GM12878 (cell line): ENCODE measurements around the gene CFP. TPM values are rescaled to one million over a fixed set of nuclear protein-coding genes. Genes with fewer than 3 reads are reported as not detected.

Source experiments
- ATAC-seq: fragments of 200-7000 bp; cut with Tn5 transposase; 3 replicates; pipeline ENCODE4 v1.9.1; 2020; ENCODE audit warnings: mild to moderate bottlenecking, moderate library complexity
- BruUV-seq: library from RNA; stranded (reverse); fragments of 400-500 nt; replicated peaks from 2 replicates; lab custom pipeline; 2021; lab: Mats Ljungman, UMichigan
- CTCF ChIA-PET: fragments of 300-600 bp; sonication (Branson Sonifier 250); formaldehyde crosslinking; extraction: SDS; loops from one replicate; lab custom pipeline; 2021; ENCODE audit warnings: inconsistent platforms; lab: Yijun Ruan, JAX
- POLR2A ChIA-PET: fragments of 350-600 bp; formaldehyde crosslinking; extraction: SDS; loops from one replicate; lab custom pipeline; 2021; ENCODE audit warnings: inconsistent platforms; lab: Charles Lee
- RAD21 ChIA-PET: fragments of 300-600 bp; sonication (Branson Sonifier 250); formaldehyde crosslinking; loops from one replicate; lab custom pipeline; 2023; ENCODE audit warnings: antibody characterized with exemption; ENCODE audit not compliant: unreplicated experiment; lab: Charles Lee
- SMC1A ChIA-PET: fragments of 300-600 bp; sonication (Branson Sonifier 250); formaldehyde crosslinking; loops from one replicate; lab custom pipeline; 2023; ENCODE audit not compliant: unreplicated experiment, uncharacterized antibody; lab: Charles Lee
- DNase-seq: peaks from one replicate; pipeline ENCODE4 v3.0.0-alpha.2; 2011; ENCODE audit warnings: low read depth, low spot score
- FAIRE-seq: peaks from 3 replicates; lab custom pipeline; 2011; peaks lifted over from hg19 to GRCh38; lab: Jason Lieb, UNC
- H2AFZ ChIP-seq: 2 replicates; pipeline ENCODE4 v1.6.0; 2011; ENCODE audit warnings: low read depth, low read length, control low read depth; ENCODE audit not compliant: control insufficient read depth
- H3K27ac ChIP-seq: 2 replicates; pipeline ENCODE4 v1.5.1; 2011; ENCODE audit warnings: control low read depth; ENCODE audit not compliant: control insufficient read depth, insufficient read depth
- H3K27me3 ChIP-seq, 2 experiments: replicated peaks in 1 of 2; 2 replicates each; pipeline versions ENCODE4 v1.6.0 to v1.6.1; 2011; ENCODE audit warnings: low read length in 1 of 2; ENCODE audit not compliant: control insufficient read depth in 2 of 2, insufficient read depth in 2 of 2
- H3K36me3 ChIP-seq, 2 experiments: 2 replicates each; pipeline ENCODE4 v1.5.1; 2011; ENCODE audit warnings: low read length in 1 of 2; ENCODE audit not compliant: control insufficient read depth in 2 of 2, insufficient read depth in 2 of 2
- H3K4me1 ChIP-seq: 2 replicates; pipeline ENCODE4 v1.6.1; 2011; ENCODE audit warnings: mild to moderate bottlenecking, low read length, moderate library complexity, mixed read lengths; ENCODE audit not compliant: control insufficient read depth, insufficient read depth
- H3K4me2 ChIP-seq: 2 replicates; pipeline ENCODE4 v1.6.0; 2011; ENCODE audit warnings: control low read depth; ENCODE audit not compliant: control insufficient read depth, insufficient read depth
- H3K4me3 ChIP-seq: fragments of 200-600 bp; sonication (generic); 2 replicates; pipeline ENCODE4 v1.5.1; 2016
- H3K79me2 ChIP-seq: 2 replicates; pipeline ENCODE4 v1.6.0; 2011; ENCODE audit warnings: low read length; ENCODE audit not compliant: control insufficient read depth, insufficient read depth
- H3K9ac ChIP-seq: 2 replicates; pipeline ENCODE4 v1.8.0; 2011; ENCODE audit warnings: low read length, control low read depth, mixed read lengths; ENCODE audit not compliant: control insufficient read depth, insufficient read depth
- H3K9me3 ChIP-seq: replicated peaks from 3 replicates; pipeline ENCODE4 v1.5.1; 2011; ENCODE audit warnings: mild to moderate bottlenecking, low read length; ENCODE audit not compliant: control insufficient read depth, insufficient read depth
- H4K20me1 ChIP-seq: 2 replicates; pipeline ENCODE4 v1.6.0; 2011; ENCODE audit not compliant: control insufficient read depth, insufficient read depth
- ATF7 ChIP-seq: fragments of 450-650 bp; IDR thresholded peaks from 2 replicates; pipeline ENCODE4 v1.6.1; 2016; ENCODE audit warnings: low read depth, mild to moderate bottlenecking
- CREB1 ChIP-seq: IDR thresholded peaks from 2 replicates; pipeline ENCODE4 v1.6.1; 2012; ENCODE audit warnings: low read depth, mild to moderate bottlenecking, inconsistent platforms
- FOS ChIP-seq: IDR thresholded peaks from 3 replicates; pipeline ENCODE4 v1.6.1; 2011; ENCODE audit warnings: borderline replicate concordance; ENCODE audit not compliant: insufficient read length; ENCODE audit errors: extremely low read depth
- HCFC1 ChIP-seq: fragments of 150-350 bp; IDR thresholded peaks from 2 replicates; pipeline ENCODE4 v1.6.1; 2014; ENCODE audit warnings: low read length
- NRF1 ChIP-seq: conservative IDR thresholded peaks from 2 replicates; pipeline ENCODE4 v1.6.1; 2011; ENCODE audit warnings: mild to moderate bottlenecking, low read depth, low read length, improper control_type of control experiment
- POLR2A ChIP-seq: IDR thresholded peaks from 2 replicates; pipeline ENCODE4 v1.6.1; 2011; ENCODE audit warnings: low read depth, mild to moderate bottlenecking, low read length
- TARDBP ChIP-seq: IDR thresholded peaks from 2 replicates; pipeline ENCODE4 v1.6.1; 2016; ENCODE audit warnings: borderline replicate concordance
- ZBED1 ChIP-seq: IDR thresholded peaks from 2 replicates; pipeline ENCODE4 v1.6.1; 2016; ENCODE audit warnings: borderline replicate concordance
- ZSCAN29 ChIP-seq: fragments of 450-650 bp; IDR thresholded peaks from 2 replicates; pipeline ENCODE4 v1.6.1; 2017; ENCODE audit warnings: mild to moderate bottlenecking, moderate library complexity
- WGBS: methylation state at CpG from one replicate; pipeline ENCODE4 v1.1.6; 2016; ENCODE audit warnings: low lambda C conversion rate; ENCODE audit not compliant: insufficient replicate concordance, insufficient coverage; ENCODE audit errors: missing lambda C conversion rate; 5-methylcytosine and 5-hydroxymethylcytosine counted together
- in situ Hi-C: fragments of 300-500 bp; cut with MboI; formaldehyde crosslinking; loops from 9 replicates; pipeline ENCODE4 v1.14.3; 2018; ENCODE audit warnings: mixed read lengths
- intact Hi-C: fragments of 100-400 bp; cut with micrococcal nuclease; formaldehyde crosslinking; loops from one replicate; pipeline ENCODE4 v1.14.2; 2022; ENCODE audit not compliant: unreplicated experiment
- polyA plus RNA-seq, 11 experiments: library from polyadenylated mRNA; depleted of rRNA in 4 of 11; unstranded in 6 of 11; stranded (reverse) in 5 of 11; fragments of >200 nt; fragmentation: Nextera tagmentation in 4 of 11; fragmentation: Illumina TruSeq in 1 of 11; extraction: Ambion mirVana in 4 of 11; extraction: Trizol in 1 of 11; gene quantifications; 1 replicate in 1 of 11; 2 replicates in 10 of 11; pipeline versions ENCODE4 v1.2.1 to v1.2.3, GENCODE V29; 2011 to 2016; ENCODE audit warnings: inconsistent platforms in 2 of 11, missing spikeins in 2 of 11, low read depth in 1 of 11
- total RNA-seq, 4 experiments: library from RNA; depleted of rRNA in 3 of 4; stranded (reverse); fragments of >200 nt in 3 of 4; fragmentation: Illumina TruSeq in 1 of 4; extraction: Trizol in 1 of 4; gene quantifications; 2 replicates each; pipeline versions ENCODE4 v1.2.1 to v1.2.3, GENCODE V29; 2013 to 2021
- TF ChIP-seq, protein P1 (sequence below): fragments of 450-650 bp; IDR thresholded peaks from 2 replicates; pipeline ENCODE4 v1.6.1; 2017; ENCODE audit warnings: borderline replicate concordance
- TF ChIP-seq, protein P2 (sequence below): IDR thresholded peaks from 2 replicates; pipeline ENCODE4 v1.6.1; 2011; ENCODE audit warnings: low read depth, mild to moderate bottlenecking, low read length, moderate library complexity, borderline replicate concordance; ENCODE audit errors: extremely low read depth

The CFP gene
- total and polyA plus RNA-seq, 10 of the 15 experiments (the other 5 are each of a cell fraction or from before 2014, with no cell fraction given), result 0.72 to 10.1 (median 2.8) TPM

DNA sequence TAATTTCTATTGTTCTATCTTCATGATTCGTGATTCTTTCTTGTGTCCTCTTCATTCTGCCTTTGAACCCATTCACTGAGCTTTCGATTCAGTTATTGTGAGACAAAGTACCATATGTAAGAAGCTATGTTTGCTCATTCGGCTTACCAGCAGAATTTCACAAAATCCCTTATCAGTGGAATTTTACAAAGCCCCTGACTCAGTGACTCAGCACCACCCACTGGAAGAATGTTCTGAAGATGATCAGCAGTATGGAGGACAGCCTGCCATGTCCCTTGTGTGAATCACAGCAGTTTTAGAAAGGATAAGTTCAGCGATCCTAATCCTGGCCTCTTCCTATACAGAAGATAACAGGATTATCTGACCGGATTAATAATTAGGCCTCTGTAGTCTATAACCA lies 35.0 kb upstream of the CFP start:
- POLR2A ChIA-PET, result no interaction called here
- in situ Hi-C loops (no loop called here), intact Hi-C loops (no loop called here)
- Histone ChIP-seq H3K79me2 (no peaks in the 10 kb centered on the region), H3K9me3 (no peaks in the 10 kb centered on the region), H3K36me3 (no peaks in the 10 kb centered on the region), H3K9ac (no peak overlapping the region), H3K4me3 (no peak overlapping the region), H3K27ac (no peak overlapping the region), H3K27me3 (no peaks in the 10 kb centered on the region), H2AFZ (no peak overlapping the region), H3K4me1 (no peaks in the 10 kb centered on the region), H4K20me1 (no peaks in the 10 kb centered on the region), H3K4me2 (no peak overlapping the region)
- ATAC-seq, result no peak
- RAD21 ChIA-PET, result interaction anchor here (1.4 kb wide), 1 partner anchor 14 kb away, joined by 3 read pairs; the partner anchor contains the start of gene ELK1
- TF ChIP-seq ZSCAN29 (no peak), ATF7 (no peak), NRF1 (no peak), TARDBP (no peak)
- TF ChIP-seq, protein P1, sequence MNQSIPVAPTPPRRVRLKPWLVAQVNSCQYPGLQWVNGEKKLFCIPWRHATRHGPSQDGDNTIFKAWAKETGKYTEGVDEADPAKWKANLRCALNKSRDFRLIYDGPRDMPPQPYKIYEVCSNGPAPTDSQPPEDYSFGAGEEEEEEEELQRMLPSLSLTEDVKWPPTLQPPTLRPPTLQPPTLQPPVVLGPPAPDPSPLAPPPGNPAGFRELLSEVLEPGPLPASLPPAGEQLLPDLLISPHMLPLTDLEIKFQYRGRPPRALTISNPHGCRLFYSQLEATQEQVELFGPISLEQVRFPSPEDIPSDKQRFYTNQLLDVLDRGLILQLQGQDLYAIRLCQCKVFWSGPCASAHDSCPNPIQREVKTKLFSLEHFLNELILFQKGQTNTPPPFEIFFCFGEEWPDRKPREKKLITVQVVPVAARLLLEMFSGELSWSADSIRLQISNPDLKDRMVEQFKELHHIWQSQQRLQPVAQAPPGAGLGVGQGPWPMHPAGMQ, result no peak
- no TSS peak for BruUV-seq
- DNase-seq, result no peak
- SMC1A ChIA-PET, result no interaction called here
- FAIRE-seq, result no peak
- CTCF ChIA-PET, result no interaction called here
- WGBS, result 65% methylated on average over 5 of the region's 5 CpGs

DNA sequence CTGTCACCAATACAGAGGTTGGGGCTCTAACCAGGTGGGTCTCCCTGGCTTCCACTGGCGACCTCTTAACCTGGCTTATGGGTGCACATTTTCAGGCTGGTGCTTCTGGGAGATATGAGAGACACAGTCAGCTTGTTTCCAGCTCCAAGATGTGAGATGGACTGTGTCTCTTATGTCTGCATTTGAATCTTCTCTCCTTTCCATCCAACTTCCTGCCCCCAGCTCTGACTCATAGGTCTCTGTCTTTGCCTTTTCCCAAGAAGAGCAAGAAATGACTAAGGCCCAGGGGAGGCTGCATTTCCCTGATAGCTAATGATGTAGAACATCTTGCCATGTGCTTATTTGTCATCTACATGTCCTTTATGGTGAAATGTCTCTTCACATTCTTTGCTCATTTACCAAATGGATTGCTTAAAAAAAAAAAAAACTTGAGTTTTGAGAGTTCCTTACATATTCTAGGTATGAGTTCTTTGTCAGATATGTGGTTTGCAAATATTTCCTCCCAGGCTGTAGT lies 32.5 kb upstream of the CFP start:
- 53% methylated on average over 1 of the region's 1 CpG for WGBS

More for the DNA sequence above, 32.5 kb upstream of the CFP start:
- ATAC-seq, result no peak
- intact Hi-C loops, result no loop called here
- H3K4me2 ChIP-seq, result no peak overlapping the region
- no peaks in the 10 kb centered on the region for H3K36me3 ChIP-seq
- no peaks in the 10 kb centered on the region for H3K4me1 ChIP-seq
- no peak for FAIRE-seq
- SMC1A ChIA-PET, result no interaction called here
- H4K20me1 ChIP-seq, result no peaks in the 10 kb centered on the region
- POLR2A ChIA-PET, result no interaction called here
- CTCF ChIA-PET, result no interaction called here
- RAD21 ChIA-PET, result no interaction called here
- no peak overlapping the region for H3K4me3 ChIP-seq
- DNase-seq, result no peak
- in situ Hi-C loops, result no loop called here
- BruUV-seq, result no TSS peak
- TF ChIP-seq, protein P2, sequence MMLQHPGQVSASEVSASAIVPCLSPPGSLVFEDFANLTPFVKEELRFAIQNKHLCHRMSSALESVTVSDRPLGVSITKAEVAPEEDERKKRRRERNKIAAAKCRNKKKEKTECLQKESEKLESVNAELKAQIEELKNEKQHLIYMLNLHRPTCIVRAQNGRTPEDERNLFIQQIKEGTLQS, result no peak
- TF ChIP-seq CREB1, result no peak
- no peak for TF ChIP-seq HCFC1
- no peak for TF ChIP-seq POLR2A
- TF ChIP-seq FOS, result no peak
- TF ChIP-seq ZBED1, result no peak
- no peak overlapping the region for H3K27ac ChIP-seq
- H2AFZ ChIP-seq, result no peak overlapping the region
- H3K79me2 ChIP-seq, result peaks cover 11% of the 10 kb centered on the region
- H3K27me3 ChIP-seq, result no peaks in the 10 kb centered on the region
- H3K9ac ChIP-seq, result no peak overlapping the region
- H3K9me3 ChIP-seq, result no peaks in the 10 kb centered on the region
